DMS153 treated with DMSO at 0.1 percent for 48 hours (cell line): ENCODE results near the gene NOVA1.
"Not testable (repeated sequence)": the region's sequence is repeated elsewhere in the genome, so short reads cannot be mapped to it uniquely, and the experiment has no call there.

Source experiments
- DNase-seq: peaks from one replicate; lab custom pipeline; 2025; ENCODE audit not compliant: unreplicated experiment; lab: John Stamatoyannopoulos, UW

NOVA1 gene, protein sequence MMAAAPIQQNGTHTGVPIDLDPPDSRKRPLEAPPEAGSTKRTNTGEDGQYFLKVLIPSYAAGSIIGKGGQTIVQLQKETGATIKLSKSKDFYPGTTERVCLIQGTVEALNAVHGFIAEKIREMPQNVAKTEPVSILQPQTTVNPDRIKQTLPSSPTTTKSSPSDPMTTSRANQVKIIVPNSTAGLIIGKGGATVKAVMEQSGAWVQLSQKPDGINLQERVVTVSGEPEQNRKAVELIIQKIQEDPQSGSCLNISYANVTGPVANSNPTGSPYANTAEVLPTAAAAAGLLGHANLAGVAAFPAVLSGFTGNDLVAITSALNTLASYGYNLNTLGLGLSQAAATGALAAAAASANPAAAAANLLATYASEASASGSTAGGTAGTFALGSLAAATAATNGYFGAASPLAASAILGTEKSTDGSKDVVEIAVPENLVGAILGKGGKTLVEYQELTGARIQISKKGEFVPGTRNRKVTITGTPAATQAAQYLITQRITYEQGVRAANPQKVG

DNA sequence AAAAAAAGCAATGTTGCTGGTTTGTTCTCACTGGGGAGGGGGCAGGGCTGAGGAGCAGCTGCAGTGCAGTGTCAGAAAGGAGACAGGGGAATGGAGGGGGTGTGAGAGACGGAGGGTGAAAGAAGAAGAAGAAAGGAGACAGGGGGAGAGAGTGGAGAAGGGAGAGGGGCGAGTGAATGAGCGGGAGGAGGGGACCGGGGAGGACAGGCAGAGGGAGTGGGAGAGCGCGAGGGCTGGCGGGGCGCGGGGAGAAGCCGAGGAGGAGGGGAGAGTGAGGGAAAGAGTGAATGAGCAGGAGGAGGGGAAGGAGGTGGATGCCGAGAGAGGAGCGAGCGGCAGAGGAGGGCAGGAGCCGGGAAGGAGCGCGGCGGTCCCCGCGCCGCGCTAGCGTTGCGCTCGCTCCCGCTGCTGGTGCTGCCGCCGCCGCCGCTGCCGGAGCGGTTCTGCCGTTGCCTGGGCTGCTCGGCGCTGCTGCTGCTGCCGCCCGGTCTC is at the start of gene NOVA1:
NOVA1 (minus strand) TSS at position 445 of the 492 bp plus-strand sequence. CDS start 597 bp downstream, outside the sequence.
- DNase-seq: peak; percentile 63

DNA sequence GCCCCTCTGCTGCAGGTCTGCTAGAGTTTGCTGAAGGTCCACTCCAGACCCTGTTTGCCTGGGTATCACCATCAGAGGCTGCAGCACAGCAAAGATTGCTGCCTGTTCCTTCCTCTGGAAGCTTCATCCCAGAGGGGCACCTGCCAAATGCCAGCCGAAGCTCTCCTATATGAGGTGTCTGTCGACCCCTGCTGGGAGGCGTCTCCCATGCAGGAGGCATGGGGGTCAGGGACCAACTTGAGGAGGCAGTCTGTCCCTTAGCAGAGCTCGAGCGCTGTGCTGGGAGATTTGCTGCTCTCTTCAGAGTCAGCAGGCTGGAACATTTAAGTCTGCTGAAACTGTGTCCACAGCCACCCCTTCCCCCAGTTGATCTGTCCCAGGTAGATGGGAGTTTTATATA is 47.2 kb upstream of the NOVA1 start:
- not testable (repeated sequence) for DNase-seq

DNA sequence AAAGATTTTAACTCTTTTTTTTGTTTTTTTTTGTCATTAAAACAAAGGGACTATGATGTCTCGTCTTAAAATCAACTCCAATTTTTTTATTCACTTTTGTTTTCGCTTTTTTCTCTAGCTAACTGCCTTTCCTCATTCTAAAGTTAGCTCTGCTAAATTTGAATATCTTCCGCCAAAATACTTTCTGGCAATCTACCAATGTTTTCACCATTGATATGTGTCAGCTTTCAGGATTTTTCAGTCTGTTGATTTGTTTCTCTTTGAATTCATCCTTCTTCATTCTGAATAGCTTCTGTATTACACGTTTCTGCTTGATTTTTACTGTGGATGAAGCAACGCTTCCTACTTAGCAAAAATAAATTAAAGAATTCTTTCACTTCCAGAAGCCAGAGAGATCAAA is 38.7 kb upstream of the NOVA1 start:
- no peak for DNase-seq

DNA sequence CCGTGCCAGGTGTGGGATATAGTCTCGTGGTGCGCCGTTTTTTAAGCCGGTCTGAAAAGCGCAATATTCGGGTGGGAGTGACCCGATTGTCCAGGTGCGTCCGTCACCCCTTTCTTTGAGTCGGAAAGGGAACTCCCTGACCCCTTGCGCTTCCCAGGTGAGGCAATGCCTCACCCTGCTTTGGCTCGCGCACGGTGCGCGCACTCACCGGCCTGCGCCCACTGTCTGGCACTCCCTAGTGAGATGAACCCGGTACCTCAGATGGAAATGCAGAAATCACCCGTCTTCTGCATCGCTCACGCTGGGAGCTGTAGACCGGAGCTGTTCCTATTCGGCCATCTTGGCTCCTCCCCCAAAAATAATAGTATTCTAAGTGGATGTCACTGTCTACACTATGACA is 37.1 kb upstream of the NOVA1 start:
- not testable (repeated sequence) for DNase-seq

DNA sequence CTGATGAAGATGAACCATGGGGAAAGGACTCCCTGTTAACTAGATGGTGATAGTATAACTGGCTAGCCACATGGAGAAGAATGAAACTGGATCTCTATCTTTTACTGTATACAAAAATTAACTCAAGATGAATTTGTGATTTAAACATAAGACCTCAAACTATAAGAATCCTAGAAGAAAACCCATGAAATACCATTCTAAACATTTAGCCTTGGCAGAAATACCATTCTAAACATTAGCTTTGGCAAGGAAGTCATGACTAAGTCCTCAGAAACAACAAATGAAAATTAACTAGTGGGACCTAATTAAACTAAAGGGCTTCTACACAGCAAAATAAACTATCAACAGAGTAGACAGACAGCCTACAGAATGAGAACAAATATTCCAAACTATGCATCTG is 28.4 kb upstream of the NOVA1 start:
- no peak for DNase-seq

DNA sequence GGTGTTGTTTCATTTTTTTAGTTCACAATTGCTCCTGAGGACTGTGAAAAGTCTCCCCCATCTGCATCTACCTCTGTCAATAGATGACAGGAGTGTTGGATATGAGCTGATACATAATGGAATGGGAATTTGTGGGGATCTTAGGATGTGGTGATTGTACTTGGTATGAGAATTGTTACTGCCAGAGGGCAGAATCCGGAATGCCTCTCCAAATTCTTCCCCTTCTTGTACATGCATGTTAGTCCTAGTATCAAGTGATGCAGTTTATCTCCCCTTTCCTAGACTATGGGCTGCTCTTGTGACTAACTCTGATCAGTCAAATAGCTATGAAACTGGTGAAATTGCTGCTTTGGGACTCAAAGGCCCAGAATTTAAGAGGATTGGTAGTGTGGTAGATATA is 24.8 kb upstream of the NOVA1 start:
- DNase-seq: no peak

DNA sequence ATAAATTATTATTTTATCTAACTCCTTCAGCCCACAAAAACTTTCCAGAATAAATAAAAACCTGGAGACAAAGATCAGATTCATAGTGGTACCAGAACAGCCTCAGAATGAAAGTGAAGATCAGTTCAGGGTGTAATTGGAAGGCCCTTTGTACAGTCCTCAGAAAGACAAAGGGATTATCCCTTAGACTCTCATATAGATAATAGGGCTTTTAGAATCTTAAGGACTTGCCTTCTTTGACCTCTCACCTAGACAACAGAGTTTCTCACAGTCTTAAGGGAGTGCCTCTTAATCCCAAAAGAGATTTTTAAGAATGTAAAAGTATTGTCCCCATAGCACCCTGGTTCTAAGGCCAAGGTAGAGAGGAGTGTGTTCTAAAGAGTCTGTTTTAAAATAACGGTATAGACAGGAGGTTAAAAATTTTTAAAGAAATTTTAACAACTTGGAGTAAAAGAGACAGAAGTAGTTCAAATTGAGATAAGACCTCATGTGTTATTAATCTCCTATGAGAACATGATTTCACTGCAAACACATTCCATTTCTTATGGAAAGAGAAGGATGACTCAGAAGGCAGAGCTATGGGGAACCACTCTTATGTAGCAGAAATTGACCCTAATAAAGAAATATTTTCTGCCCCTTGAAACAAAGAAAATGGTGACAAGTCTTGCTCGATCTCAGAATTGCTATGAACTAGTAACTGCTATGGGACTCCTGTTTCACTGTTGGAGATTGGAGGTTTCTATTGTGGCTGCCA is 24.2 kb upstream of the NOVA1 start:
- no peak for DNase-seq

DNA sequence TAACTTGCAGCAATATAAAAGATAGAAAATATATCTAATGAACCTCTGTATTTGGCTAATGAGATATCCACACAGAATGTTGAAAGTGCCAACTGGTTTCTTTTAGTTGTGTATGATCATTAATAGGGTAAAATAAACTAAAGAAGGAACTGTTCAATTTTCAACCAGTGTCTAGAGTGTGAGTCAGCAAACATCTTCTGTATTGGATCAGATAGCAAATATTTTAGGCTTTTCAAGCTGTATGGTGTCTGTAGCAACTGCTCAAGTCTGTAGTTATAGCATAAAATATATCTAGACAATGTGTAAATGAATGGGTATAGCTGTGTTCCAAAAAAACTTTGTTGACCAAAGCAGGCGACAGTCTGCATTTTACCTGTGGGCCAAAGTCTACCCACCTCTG is 23.5 kb upstream of the NOVA1 start:
- no peak for DNase-seq

DNA sequence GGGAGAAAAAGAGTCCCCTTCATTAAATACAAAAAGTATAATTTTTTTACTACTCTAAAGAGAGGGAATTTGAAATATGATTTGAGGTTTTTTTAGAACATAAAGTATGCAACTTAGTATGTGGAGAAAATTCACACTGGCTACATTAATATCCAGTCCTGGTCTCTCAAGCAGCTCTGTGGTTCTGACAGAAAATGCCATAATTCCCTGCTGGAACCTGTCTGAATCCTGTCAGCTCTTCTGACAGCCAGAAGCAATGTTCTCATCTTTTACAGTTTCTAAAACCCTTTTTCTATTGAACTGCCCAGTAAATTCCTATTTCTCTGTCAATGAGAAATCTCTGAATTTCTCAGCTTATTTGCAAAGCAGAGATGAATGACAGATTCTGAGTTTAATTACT is 13.4 kb upstream of the NOVA1 start:
- DNase-seq: no peak

DNA sequence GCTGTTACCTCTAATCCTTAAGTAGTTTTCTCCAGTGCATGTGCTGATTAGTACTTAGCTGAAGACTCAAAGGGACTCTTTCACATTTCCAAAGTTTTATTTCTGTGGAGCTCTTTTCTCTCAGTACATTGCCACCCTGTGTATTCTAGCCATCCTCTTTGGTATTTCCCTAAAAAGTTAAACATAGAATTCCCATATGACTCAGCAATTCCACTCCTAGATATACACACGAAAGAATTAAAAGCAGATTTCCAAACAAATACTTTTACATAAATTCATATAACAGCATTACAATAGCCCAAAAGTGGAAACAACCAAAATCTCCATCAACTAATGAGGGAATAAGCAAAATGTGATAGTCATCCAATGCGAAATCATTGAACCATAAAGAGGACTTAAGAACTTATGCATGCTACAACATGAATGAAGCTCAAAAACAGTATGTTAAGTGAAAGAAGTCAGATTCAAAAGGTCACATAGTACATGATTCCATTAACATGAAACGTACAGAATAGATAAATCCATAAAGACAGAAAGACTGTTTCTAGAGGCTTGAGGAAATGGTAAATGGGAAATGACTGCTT is 9.0 kb upstream of the NOVA1 start:
- no peak for DNase-seq

DNA sequence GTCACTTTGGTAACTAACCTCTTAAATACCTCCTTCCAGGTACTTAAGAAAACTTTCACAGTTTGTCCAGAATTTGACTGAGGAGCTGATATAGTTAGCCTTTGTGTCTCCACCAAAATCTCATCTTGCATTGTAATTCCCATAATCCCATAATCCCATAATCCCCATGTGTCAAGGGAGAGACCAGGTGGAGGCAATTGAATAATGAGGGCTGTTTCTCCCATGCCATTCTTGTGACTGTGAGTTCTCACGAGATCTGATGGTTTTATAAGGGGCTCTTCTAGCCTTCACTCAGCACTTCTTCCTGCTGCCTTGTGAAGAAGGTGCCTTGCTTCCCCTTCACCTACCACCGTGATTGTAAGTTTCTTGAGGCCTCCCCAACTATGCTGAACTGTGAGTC is 7.8 kb upstream of the NOVA1 start:
- DNase-seq: no peak

DNA sequence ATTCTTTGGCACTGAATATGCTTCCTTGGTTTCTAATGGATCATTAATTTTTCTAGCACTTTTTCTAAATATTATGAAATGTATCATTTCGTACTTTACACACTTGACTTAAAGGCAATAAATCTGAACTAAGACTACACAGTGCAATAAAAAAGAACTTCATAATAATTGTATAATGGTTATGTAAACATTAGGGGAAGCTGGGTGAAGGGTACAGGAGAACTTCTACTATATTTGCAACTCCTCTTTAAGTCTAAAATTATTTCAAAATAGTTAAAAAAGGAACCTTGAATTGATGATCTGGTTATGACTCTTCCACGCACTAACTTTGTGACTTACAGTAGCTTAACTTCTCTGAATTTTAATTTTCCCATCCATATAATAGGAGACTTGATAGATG is 5.1 kb upstream of the NOVA1 start:
- no peak for DNase-seq

DNA sequence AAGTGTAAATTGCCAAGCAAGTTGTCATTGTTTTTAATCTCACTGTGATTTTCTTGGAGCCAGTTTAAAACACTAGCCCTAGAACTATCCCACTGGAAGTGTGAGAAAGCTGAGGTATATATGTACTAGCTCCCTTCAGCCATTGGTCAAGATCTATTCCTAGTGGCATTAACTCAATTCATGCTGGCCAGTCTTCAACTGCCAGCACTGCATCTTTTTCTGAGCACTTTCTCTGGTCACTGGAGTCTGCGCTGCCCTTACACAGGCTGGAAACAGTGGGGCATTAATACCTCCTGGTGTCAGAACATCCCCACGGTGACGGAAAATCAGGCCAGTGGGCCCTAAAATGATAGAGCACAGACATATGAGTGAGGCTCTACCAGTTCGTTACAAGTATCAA is 4.0 kb upstream of the NOVA1 start:
- DNase-seq: no peak

DNA sequence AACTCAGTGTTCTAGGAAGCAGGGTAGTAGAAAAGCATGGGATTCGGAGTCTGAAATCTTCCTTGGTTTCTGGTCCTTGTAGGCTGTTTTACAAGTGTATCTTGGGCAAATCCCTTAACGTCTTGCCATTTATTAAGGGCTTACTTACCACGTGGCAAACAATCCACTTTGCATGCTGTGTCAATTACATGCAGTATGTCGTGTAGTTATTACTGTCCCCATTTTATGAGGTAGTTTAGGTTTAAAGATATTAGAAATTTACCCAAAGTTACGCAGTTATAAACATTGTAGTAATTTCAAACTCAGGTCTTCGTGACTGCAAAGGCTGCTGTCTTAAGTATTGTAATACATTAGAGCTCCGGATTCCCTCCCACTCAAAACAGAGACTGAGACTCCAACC is 1.5 kb upstream of the NOVA1 start:
- no peak for DNase-seq

DNA sequence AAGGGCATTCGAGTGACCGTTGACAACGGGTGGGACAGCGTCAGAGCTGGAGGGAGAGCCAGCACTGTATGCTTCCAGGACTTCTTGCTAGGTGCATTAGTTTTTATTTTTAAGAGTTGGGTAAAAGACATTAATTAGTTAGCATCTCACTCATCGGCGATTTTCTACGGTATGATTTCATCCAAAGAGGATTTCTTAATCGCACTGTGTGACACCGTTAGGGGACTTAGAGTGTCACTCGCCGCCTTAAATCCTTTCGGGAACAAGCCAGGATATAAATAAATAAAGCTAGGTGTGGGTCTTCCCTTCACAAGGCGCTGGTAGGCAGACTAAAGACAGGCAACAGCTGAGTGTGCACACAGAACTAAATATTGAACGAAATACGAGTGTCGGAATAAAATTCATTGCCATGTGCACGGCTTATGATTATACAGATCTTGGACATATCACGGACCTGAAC is 869 bp upstream of the NOVA1 start:
- no peak for DNase-seq

DNA sequence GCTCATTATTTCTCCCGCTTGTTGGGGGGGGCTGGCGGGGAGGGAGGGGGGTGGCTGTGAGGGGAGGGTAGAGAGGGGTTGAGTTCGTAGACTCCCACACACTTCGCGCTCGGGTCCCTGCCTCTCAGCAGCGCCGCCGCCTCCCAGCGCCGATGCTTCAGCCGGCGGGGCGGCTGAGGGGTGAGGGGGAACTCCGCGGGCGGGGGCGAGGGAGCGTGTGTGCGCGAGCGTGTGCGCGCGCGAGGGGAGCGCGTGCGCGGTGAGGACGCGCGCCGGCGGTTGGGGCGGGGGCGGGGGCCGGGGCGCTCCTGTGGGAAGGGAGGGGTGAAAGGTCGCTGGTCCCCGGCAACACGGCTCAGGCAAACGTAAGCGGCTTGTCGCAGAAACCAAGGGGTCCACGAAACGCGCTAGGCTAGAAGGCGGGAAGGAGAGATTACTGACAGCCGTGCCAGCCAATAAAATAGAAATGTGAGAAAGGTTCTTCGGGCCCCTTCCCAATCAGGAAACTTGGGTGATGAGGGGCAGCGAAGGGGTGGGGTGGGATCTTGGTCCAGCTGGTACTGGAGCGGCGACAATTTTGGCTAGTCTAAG is 343 bp upstream of the NOVA1 start:
- peak; percentile 93 for DNase-seq

DNA sequence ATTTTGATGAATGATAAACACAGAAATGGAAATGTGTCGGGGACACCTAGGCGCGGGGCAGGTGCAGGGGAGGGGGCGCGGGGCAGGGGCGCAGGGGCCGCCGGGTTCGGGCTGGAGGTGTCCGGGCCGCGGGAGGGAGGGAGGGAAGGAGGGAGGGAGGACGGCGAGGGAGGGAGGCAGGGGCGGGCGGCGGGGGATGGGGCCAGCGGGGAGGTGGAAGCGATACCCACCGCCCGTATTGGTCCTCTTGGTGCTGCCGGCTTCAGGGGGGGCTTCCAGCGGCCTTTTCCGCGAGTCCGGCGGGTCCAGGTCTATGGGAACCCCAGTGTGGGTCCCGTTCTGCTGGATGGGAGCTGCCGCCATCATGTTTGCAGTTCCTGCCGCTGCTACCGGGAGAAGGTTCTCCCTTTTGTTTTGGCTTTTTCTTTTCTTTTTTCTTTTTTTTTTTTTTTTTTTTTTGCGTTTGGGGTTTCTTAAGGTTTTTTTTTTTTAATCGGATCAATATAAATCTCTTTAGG is 703 bp downstream of the NOVA1 start:
- DNase-seq: no peak

DNA sequence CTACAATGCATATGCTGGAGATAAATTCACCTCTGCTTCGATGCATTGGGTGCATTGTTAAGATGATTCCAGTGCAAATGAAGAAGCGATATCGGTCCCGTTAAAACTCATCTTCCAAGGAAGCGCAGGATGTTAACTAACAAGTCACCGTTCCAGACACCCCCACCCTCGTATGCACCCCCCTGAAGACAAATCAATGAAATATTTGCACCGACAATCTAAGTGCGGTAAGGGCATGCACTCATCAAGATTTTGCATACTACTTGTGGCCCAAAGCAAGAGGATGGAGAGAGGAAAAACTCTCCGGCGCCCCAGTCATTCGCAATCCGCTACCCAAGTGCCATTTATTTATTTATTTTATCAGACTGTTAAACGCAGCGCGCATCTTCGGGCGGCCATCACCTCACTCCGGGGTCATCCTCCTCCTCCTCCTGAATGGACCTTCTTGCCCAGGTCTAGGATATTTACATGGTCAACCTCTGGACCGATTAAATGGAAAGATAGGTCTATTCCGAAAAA is 1.2 kb downstream of the NOVA1 start:
- DNase-seq: peak; percentile 26

DNA sequence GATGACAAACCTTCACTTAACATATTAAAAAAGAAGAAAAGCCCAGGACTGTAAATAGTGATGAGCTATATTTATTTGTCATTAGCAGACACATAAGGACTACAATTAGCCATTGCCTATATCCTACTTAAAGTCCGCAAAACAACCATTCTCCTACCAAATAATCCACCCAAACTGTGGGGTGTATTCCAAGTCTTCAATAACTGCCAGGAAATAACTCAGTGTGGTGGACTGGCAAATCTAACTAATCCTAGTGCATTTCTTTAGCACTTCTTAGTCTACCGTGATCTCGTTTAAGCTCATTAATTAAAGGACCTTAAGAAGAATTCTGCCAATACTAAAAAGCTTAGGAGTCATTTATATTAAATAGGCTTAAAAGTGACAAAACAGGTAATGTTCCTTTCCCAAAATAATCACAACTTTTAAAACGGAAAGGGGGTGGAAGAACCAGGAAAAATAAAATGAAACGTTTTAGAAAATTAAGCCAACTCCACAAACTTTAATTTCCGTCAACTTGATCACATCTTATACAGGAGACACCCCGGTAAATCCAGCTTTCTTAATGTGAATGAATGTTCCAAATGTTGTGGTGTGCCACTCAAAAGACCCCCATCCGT is 1.8 kb downstream of the NOVA1 start:
- DNase-seq: no peak
